Small intestine (tissue), 7 donors: ENCODE measurements around the gene KCTD2. TPM values are rescaled to one million over a fixed set of nuclear protein-coding genes. Genes with fewer than 3 reads are reported as not detected.

ENCODE experiments used
- DNase-seq, 2 donors: peaks; one replicate each; pipeline versions ENCODE4 v3.0.0 to v3.0.0-alpha.2; 2013
- FAIRE-seq: peaks from 2 replicates; lab custom pipeline; 2012; peaks lifted over from hg19 to GRCh38; lab: Jason Lieb, UNC
- H3K27ac ChIP-seq, 3 donors: one replicate each; pipeline ENCODE4 v1.5.1; 2013; ENCODE audit warnings: low read length in 2 of 3, mild to moderate bottlenecking in 2 of 3, control low read depth in 1 of 3, inconsistent platforms in 1 of 3, low read depth in 1 of 3, moderate library complexity in 1 of 3
- H3K27me3 ChIP-seq, 3 donors: one replicate each; pipeline ENCODE4 v1.6.1; 2013; ENCODE audit warnings: low read length in 3 of 3, inconsistent platforms in 1 of 3; ENCODE audit not compliant: control insufficient read depth in 3 of 3, insufficient read depth in 3 of 3
- H3K36me3 ChIP-seq, 3 donors: one replicate each; pipeline ENCODE4 v1.6.1; 2013; ENCODE audit warnings: low read length in 3 of 3, inconsistent platforms in 1 of 3, low read depth in 1 of 3, mild to moderate bottlenecking in 1 of 3, moderate library complexity in 1 of 3; ENCODE audit not compliant: control insufficient read depth in 3 of 3, insufficient read depth in 2 of 3
- H3K4me1 ChIP-seq, 3 donors: one replicate each; pipeline ENCODE4 v1.6.1; 2013; ENCODE audit warnings: low read length in 2 of 3, inconsistent platforms in 1 of 3, low read depth in 1 of 3, mild to moderate bottlenecking in 1 of 3, moderate library complexity in 1 of 3; ENCODE audit not compliant: control insufficient read depth in 3 of 3, insufficient read depth in 2 of 3
- H3K4me3 ChIP-seq, 3 donors: one replicate each; pipeline ENCODE4 v1.5.1; 2013; ENCODE audit warnings: low read length in 3 of 3, control low read depth in 1 of 3, inconsistent platforms in 1 of 3, low read depth in 1 of 3, mild to moderate bottlenecking in 1 of 3, moderate library complexity in 1 of 3
- H3K9me3 ChIP-seq, 2 donors: one replicate each; pipeline ENCODE4 v1.6.1; 2013; ENCODE audit warnings: low read depth in 1 of 2, low read length in 1 of 2; ENCODE audit not compliant: control insufficient read depth in 2 of 2, insufficient read depth in 1 of 2
- WGBS, 3 donors: extraction: QIAGEN DNeasy Blood & Tissue Kit; methylation state at CpG; one replicate each; pipeline ENCODE4 v1.1.7; 2013; 5-methylcytosine and 5-hydroxymethylcytosine counted together
- polyA plus RNA-seq, 4 donors: library from polyadenylated mRNA; stranded (reverse) in 3 of 4; unstranded in 1 of 4; fragments of 200-250 nt in 3 of 4; fragments of 120-200 nt in 1 of 4; gene quantifications; one replicate each; pipeline versions ENCODE4 v1.2.1 to v1.2.3, GENCODE V29; 2013
- donor health status: healthy with polysubstance abuse.
- donor health status: control.
- donor health status: control.
- donor health status: Bipolar disorder and iron deficiency.
- donor health status: healthy.

The KCTD2 gene
- polyA plus RNA-seq, 4 donors: 12.3 to 18.0 (median 13.7) TPM

DNA sequence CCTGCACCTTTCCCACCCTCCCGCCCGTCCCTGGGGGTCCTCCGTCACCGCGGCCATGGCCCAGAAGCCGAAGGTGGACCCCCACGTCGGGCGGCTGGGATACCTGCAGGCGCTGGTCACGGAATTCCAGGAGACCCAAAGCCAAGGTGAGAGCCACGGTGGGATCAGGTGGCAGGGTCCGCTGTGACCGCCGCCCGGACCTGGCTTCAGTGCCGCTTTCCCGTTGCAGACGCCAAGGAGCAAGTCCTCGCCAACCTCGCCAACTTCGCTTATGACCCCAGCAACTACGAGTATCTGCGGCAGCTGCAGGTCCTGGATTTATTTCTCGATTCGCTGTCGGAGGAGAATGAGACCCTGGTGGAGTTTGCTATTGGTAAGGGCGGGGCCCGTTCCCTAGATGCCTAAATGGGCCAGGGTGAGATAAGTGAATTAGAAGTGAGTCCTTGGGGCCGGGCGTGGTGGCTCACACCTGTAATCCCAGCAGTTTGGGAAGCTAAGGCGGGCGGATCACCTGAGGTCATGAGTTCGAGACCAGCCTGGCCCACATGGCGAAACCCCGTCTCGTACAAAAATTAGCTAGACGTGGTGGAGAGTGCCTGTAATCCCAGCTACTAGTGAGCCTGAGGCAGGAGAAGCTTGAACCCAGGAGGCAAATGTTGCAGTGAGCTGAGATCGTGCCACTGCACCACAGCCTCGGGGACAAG is 63.4 kb downstream of the KCTD2 start:
- Histone ChIP-seq H3K27me3 (no peaks in the 10 kb centered on the region), H3K36me3 (peaks cover 0 to 24% (median 2%) of the 10 kb centered on the region in 3 donors), H3K4me1 (peaks cover 0 to 25% (median 3%) of the 10 kb centered on the region in 3 donors), H3K27ac (peak overlapping the region in 2 of 3 donors; percentile 66 to 85), H3K9me3 (no peaks in the 10 kb centered on the region), H3K4me3 (peak overlapping the region; percentile 73 to 90 (median 84))
- FAIRE-seq (no peak), DNase-seq (peak; percentile 51 to 62)
- 13 to 18% (median 16%) methylated on average over 35 to 40 of the region's 40 CpGs for WGBS, 3 donors

DNA sequence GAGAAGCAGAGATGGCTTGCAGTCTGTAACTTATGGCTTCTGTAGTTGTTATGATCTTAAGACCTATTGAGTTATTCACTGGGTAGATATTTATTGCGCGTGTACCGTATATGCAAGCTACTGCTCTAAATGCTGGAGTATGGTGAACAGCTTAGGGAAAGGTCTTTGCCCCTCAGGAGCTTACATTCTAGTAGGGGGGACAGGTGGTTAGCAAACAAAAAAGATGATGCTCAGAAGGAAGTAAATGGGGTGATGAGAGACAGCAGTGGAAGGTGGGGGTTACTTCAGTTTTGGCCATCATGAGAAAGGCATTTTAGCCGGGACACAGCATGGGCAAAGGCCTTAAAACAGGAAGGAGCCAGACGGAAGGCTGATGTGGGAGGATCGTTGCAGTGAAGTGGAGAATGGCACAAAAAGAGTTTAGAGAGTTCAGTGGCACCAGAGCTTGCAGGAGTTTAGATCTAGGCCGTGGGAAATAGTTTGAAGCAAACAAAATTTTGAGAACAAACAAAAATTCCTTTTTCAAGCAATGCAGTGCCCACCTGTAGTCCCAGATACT is 64.8 kb downstream of the KCTD2 start:
- FAIRE-seq: no peak
- H3K36me3 ChIP-seq: peaks cover 0 to 30% (median 0%) of the 10 kb centered on the region in 3 donors
- no peak overlapping the region for H3K4me3 ChIP-seq
- WGBS, 3 donors: 86 to 93% (median 87%) methylated on average over 7 of the region's 7 CpGs
- H3K27ac ChIP-seq: no peak overlapping the region
- no peaks in the 10 kb centered on the region for H3K27me3 ChIP-seq
- DNase-seq: no peak
- no peaks in the 10 kb centered on the region for H3K9me3 ChIP-seq
- H3K4me1 ChIP-seq: peaks cover 0 to 25% (median 3%) of the 10 kb centered on the region in 3 donors

- Histone ChIP-seq H3K27ac (peak overlapping the region; percentile 74 to 93 (median 75)), H3K4me1 (peaks cover 2 to 29% (median 5%) of the 10 kb centered on the region in 3 donors), H3K36me3 (peaks cover 0 to 36% (median 0%) of the 10 kb centered on the region in 3 donors), H3K4me3 (peak overlapping the region in 2 of 3 donors; percentile 53 to 55), H3K9me3 (no peaks in the 10 kb centered on the region), H3K27me3 (no peaks in the 10 kb centered on the region)
- FAIRE-seq (no peak), DNase-seq (peak; percentile 95 to 96)
- 0 to 2% (median 2%) methylated on average over 20 to 22 of the region's 22 CpGs for WGBS, 3 donors
Observed at GRCh38 chr17:75113798-75114551, 67.0 kb downstream of the KCTD2 start.

DNA sequence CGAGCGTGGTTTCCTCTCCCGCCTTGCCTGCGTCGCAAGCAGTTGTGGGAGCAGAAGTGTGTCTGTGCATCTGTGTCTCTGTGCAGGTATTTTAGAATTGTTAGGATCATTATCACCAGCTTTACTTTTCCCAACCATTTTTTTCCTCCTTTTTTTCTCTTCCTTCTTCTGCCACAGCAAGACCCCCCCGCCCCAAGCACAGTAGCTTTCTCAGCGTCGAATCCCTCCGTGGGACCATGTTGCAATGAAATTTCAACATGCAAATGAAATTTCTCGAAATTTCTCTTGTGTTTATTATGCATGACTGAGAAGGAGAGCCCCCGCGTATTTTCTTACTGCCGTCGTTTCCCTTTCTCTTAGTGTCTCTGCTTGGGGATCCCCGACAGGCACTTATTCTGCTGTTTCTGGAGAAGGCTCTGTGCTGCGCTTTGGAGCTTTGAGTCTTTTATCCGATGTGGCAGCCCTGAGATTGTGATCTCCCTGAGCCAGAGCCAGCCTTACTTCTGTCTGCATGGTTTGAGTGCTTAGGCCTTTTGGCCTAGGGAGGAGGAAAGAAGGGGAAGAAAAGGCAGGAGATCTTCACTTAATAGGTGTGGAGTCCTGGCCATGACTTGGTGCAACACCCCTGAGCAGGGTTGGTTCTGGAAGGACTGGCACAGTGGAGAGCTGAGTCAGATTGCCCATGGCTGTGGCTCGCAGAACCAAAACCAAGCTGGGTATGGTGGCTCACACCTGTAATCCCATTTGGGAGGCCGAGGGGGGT is 67.7 kb downstream of the KCTD2 start:
- peak overlapping the region; percentile 74 to 93 (median 75) for H3K27ac ChIP-seq

More for the DNA sequence above, 67.7 kb downstream of the KCTD2 start:
- H3K4me3 ChIP-seq: peak overlapping the region in 2 of 3 donors; percentile 53 to 55
- DNase-seq: no peak
- peaks cover 0 to 37% (median 0%) of the 10 kb centered on the region in 3 donors for H3K36me3 ChIP-seq
- no peaks in the 10 kb centered on the region for H3K9me3 ChIP-seq
- peaks cover 2 to 27% (median 3%) of the 10 kb centered on the region in 3 donors for H3K4me1 ChIP-seq
- WGBS, 3 donors: 38 to 44% (median 39%) methylated on average over 19 of the region's 19 CpGs
- no peak for FAIRE-seq
- no peaks in the 10 kb centered on the region for H3K27me3 ChIP-seq

Other genes starting within 250 kb of the KCTD2 start
- under 1 TPM in 2 of 4 donors, not detected in 2; 0.28 to 0.37 TPM for gene GRIN2C, start 187.3 kb upstream of the KCTD2 start, polyA plus RNA-seq
- gene FDXR, start 174.2 kb upstream of the KCTD2 start, polyA plus RNA-seq: 10 to 100 TPM in 3 of 4 donors, 1 to 10 TPM in 1; 9.2 to 16.6 (median 12.5) TPM
- 10 to 100 TPM in 3 of 4 donors, 1 to 10 TPM in 1; 2.5 to 27.3 (median 25.7) TPM for gene FADS6, start 153.6 kb upstream of the KCTD2 start, polyA plus RNA-seq
- 1 to 10 TPM in 1 of 4 donors, under 1 TPM in 3; 0.07 to 3.1 (median 0.63) TPM for gene USH1G, start 124.0 kb upstream of the KCTD2 start, polyA plus RNA-seq
- gene OTOP2, start 123.0 kb upstream of the KCTD2 start, polyA plus RNA-seq: 1 to 10 TPM in 1 of 4 donors, under 1 TPM in 3; 0.22 to 5.9 (median 0.46) TPM
- gene OTOP3, start 111.3 kb upstream of the KCTD2 start, polyA plus RNA-seq: 10 to 100 TPM in 2 of 4 donors, 1 to 10 TPM in 2; 3.1 to 35.7 (median 19.1) TPM
- 10 to 100 TPM; 37.0 to 60.4 (median 40.6) TPM for gene HID1, start 74.5 kb upstream of the KCTD2 start, polyA plus RNA-seq
- 10 to 100 TPM in 3 of 4 donors, 1 to 10 TPM in 1; 2.3 to 39.6 (median 27.2) TPM for gene CDR2L, start 59.6 kb upstream of the KCTD2 start, polyA plus RNA-seq
- gene MRPL58, start 34.6 kb upstream of the KCTD2 start, polyA plus RNA-seq: 10 to 100 TPM; 22.4 to 73.0 (median 45.7) TPM
- 100 to 1,000 TPM; 286 to 919 (median 609) TPM for gene ATP5PD, start 256 bp upstream of the KCTD2 start, polyA plus RNA-seq
- gene SLC16A5, start 40.7 kb downstream of the KCTD2 start, polyA plus RNA-seq: 10 to 100 TPM; 23.5 to 35.4 (median 32.2) TPM
- gene ARMC7, start 62.7 kb downstream of the KCTD2 start, polyA plus RNA-seq: 10 to 100 TPM; 11.6 to 24.8 (median 18.7) TPM
- 100 to 1,000 TPM in 2 of 4 donors, 10 to 100 TPM in 2; 48.6 to 169 (median 111) TPM for gene NT5C, start 84.5 kb downstream of the KCTD2 start, polyA plus RNA-seq
- 100 to 1,000 TPM in 3 of 4 donors, 10 to 100 TPM in 1; 79.0 to 758 (median 413) TPM for gene JPT1, start 107.3 kb downstream of the KCTD2 start, polyA plus RNA-seq
- gene SUMO2, start 135.7 kb downstream of the KCTD2 start, polyA plus RNA-seq: 100 to 1,000 TPM in 1 of 4 donors, 10 to 100 TPM in 3; 64.3 to 305 (median 71.9) TPM
- 10 to 100 TPM; 39.4 to 49.6 (median 44.5) TPM for gene NUP85, start 158.5 kb downstream of the KCTD2 start, polyA plus RNA-seq
- gene GGA3, start 214.4 kb downstream of the KCTD2 start, polyA plus RNA-seq: 10 to 100 TPM; 17.6 to 39.1 (median 22.4) TPM
- 10 to 100 TPM; 55.9 to 88.6 (median 74.4) TPM for gene MRPS7, start 214.7 kb downstream of the KCTD2 start, polyA plus RNA-seq
- gene MIF4GD, start 224.0 kb downstream of the KCTD2 start, polyA plus RNA-seq: 10 to 100 TPM; 13.0 to 29.7 (median 22.9) TPM
- gene SLC25A19, start 242.2 kb downstream of the KCTD2 start, polyA plus RNA-seq: 10 to 100 TPM; 11.4 to 15.6 (median 12.7) TPM